Neural progenitor cell (in vitro differentiated cells): Measurements from ENCODE around the gene CTNNBIP1.

Source experiments
- EZH2 ChIP-seq: fragments of 200-600 bp; sonication (generic); IDR thresholded peaks from 2 replicates; pipeline ENCODE4 v1.6.1; 2017; ENCODE audit warnings: antibody characterized with exemption, mild to moderate bottlenecking, moderate library complexity
- TF ChIP-seq, protein P1 (sequence below): fragments of 200-600 bp; sonication (generic); IDR thresholded peaks from 2 replicates; pipeline ENCODE4 v1.5.1; 2017; ENCODE audit warnings: antibody characterized with exemption, mild to moderate bottlenecking

DNA sequence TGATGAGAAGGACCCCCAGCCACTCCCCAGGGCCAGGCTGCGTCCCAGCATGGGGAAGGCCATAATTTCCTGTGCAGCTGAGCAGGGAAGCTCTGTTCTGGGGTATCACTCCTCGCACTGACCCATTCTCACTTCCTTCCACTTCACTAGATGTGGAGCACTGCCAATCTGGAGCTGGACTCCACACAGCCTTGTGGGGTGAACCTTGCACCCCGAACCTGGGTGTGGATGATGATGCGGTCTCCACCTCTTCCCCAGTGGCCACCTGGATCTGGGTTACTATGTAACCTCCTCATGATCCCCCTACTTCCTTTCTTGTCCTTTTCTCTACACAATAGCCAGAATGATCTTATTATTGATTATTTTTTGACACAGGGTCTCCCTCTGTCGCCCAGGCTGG lies 36.7 kb downstream of the CTNNBIP1 start:
- TF ChIP-seq, protein P1, sequence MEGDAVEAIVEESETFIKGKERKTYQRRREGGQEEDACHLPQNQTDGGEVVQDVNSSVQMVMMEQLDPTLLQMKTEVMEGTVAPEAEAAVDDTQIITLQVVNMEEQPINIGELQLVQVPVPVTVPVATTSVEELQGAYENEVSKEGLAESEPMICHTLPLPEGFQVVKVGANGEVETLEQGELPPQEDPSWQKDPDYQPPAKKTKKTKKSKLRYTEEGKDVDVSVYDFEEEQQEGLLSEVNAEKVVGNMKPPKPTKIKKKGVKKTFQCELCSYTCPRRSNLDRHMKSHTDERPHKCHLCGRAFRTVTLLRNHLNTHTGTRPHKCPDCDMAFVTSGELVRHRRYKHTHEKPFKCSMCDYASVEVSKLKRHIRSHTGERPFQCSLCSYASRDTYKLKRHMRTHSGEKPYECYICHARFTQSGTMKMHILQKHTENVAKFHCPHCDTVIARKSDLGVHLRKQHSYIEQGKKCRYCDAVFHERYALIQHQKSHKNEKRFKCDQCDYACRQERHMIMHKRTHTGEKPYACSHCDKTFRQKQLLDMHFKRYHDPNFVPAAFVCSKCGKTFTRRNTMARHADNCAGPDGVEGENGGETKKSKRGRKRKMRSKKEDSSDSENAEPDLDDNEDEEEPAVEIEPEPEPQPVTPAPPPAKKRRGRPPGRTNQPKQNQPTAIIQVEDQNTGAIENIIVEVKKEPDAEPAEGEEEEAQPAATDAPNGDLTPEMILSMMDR, result no peak
- TF ChIP-seq EZH2, result no peak
